SK-N-SH (cell line): ENCODE results near the gene SLX4IP. TPM values are rescaled to one million over a fixed set of nuclear protein-coding genes. Genes with fewer than 3 reads are reported as not detected.

ENCODE experiments used
- CTCF ChIA-PET: fragments of 300-600, 350-600 bp; formaldehyde crosslinking; extraction: SDS; loops from one replicate; lab custom pipeline; 2021; lab: Yijun Ruan, JAX
- POLR2A ChIA-PET: fragments of 350-600 bp; sonication (Branson Sonifier 250); formaldehyde crosslinking; extraction: SDS; loops from one replicate; lab custom pipeline; 2020; ENCODE audit warnings: antibody characterized with exemption, inconsistent platforms; lab: Yijun Ruan, JAX
- DNase-seq: peaks from one replicate; pipeline ENCODE4 v3.0.0; 2012
- H2AFZ ChIP-seq: fragments of 200-600 bp; sonication (generic); 2 replicates; pipeline ENCODE4 v1.8.1; 2016; ENCODE audit warnings: antibody characterized with exemption, mild to moderate bottlenecking, low read depth
- H3F3A ChIP-seq: fragments of 200-600 bp; sonication (generic); replicated peaks from 2 replicates; pipeline ENCODE3; 2016; ENCODE audit warnings: antibody characterized with exemption, mild to moderate bottlenecking; ENCODE audit not compliant: insufficient read depth
- H3K27ac ChIP-seq, 2 experiments: fragments of 200-500 bp in 1 of 2; fragments of 200-600 bp in 1 of 2; sonication (Bioruptor generic) in 1 of 2; sonication (generic), shearing (Covaris generic) in 1 of 2; 2 replicates each; pipeline versions ENCODE4 v1.5.1 to v1.6.1; 2014 to 2016; ENCODE audit warnings: low read depth in 2 of 2, inconsistent platforms in 1 of 2, low read length in 1 of 2, mild to moderate bottlenecking in 1 of 2, mixed read lengths in 1 of 2
- H3K27me3 ChIP-seq: fragments of 200-600 bp; sonication (generic), shearing (Covaris generic); 2 replicates; pipeline ENCODE4 v1.6.1; 2016; ENCODE audit warnings: mixed run types; ENCODE audit not compliant: insufficient read depth
- H3K36me3 ChIP-seq, 2 experiments: fragments of 200-500 bp in 1 of 2; fragments of 200-600 bp in 1 of 2; sonication (Bioruptor generic) in 1 of 2; sonication (generic) in 1 of 2; replicated peaks in 1 of 2; 2 replicates each; pipeline versions ENCODE3 to v1.5.1; 2014 to 2016; ENCODE audit warnings: low read length in 1 of 2, mild to moderate bottlenecking in 1 of 2; ENCODE audit not compliant: insufficient read depth in 2 of 2, control insufficient read depth in 1 of 2
- H3K4me1 ChIP-seq, 2 experiments: fragments of 200-500 bp in 1 of 2; fragments of 200-600 bp in 1 of 2; sonication (Bioruptor generic) in 1 of 2; sonication (generic), shearing (Covaris generic) in 1 of 2; 2 replicates each; pipeline versions ENCODE4 v1.5.1 to v1.6.1; 2014 to 2016; ENCODE audit warnings: low read depth in 1 of 2, low read length in 1 of 2, mixed run types in 1 of 2; ENCODE audit not compliant: insufficient read depth in 2 of 2, control insufficient read depth in 1 of 2
- H3K4me2 ChIP-seq: fragments of 200-600 bp; sonication (generic), shearing (Covaris generic); 2 replicates; pipeline ENCODE4 v1.6.1; 2017; ENCODE audit warnings: mixed run types
- H3K4me3 ChIP-seq, 2 experiments: fragments of 200-500 bp in 1 of 2; fragments of 200-600 bp in 1 of 2; sonication (Bioruptor generic) in 1 of 2; sonication (generic), shearing (Covaris generic) in 1 of 2; 2 replicates each; pipeline versions ENCODE4 v1.5.1 to v1.8.1; 2014 to 2016; ENCODE audit warnings: low read depth in 2 of 2, inconsistent platforms in 1 of 2, low read length in 1 of 2, mild to moderate bottlenecking in 1 of 2, mixed read lengths in 1 of 2, moderate library complexity in 1 of 2
- H3K79me2 ChIP-seq: fragments of 200-600 bp; sonication (generic); 2 replicates; pipeline ENCODE4 v1.8.1; 2017; ENCODE audit warnings: mild to moderate bottlenecking; ENCODE audit not compliant: insufficient read depth
- H3K9ac ChIP-seq: fragments of 200-600 bp; sonication (generic); 2 replicates; pipeline ENCODE4 v1.6.1; 2017; ENCODE audit warnings: mixed run types
- H3K9me2 ChIP-seq: fragments of 200-600 bp; sonication (generic); 2 replicates; pipeline ENCODE4 v1.6.1; 2017; ENCODE audit warnings: mixed run types
- H3K9me3 ChIP-seq: fragments of 200-600 bp; sonication (generic); 2 replicates; pipeline ENCODE4 v1.6.1; 2017; ENCODE audit warnings: mixed run types, mild to moderate bottlenecking, moderate library complexity
- H4K20me1 ChIP-seq: fragments of 200-600 bp; sonication (generic); 2 replicates; pipeline ENCODE4 v1.6.1; 2017; ENCODE audit warnings: mild to moderate bottlenecking, mixed run types; ENCODE audit not compliant: insufficient read depth
- ELF1 ChIP-seq: IDR thresholded peaks from 2 replicates; pipeline ENCODE4 v1.4.0; 2012
- EZH2phosphoT487 ChIP-seq: fragments of 200-600 bp; sonication (generic); IDR thresholded peaks from 2 replicates; pipeline ENCODE4 v1.6.1; 2017; ENCODE audit warnings: low read depth, mixed run types, mild to moderate bottlenecking, antibody characterized with exemption, moderate library complexity, borderline replicate concordance
- FOSL2 ChIP-seq: IDR thresholded peaks from 2 replicates; pipeline ENCODE4 v1.4.0; 2012; ENCODE audit warnings: low read depth, mild to moderate bottlenecking, moderate library complexity, borderline replicate concordance
- GABPA ChIP-seq: IDR thresholded peaks from 2 replicates; pipeline ENCODE4 v1.4.0; 2012; ENCODE audit warnings: low read depth, mild to moderate bottlenecking
- NRF1 ChIP-seq: IDR thresholded peaks from 2 replicates; pipeline ENCODE4 v1.6.1; 2012; ENCODE audit warnings: low read depth, mild to moderate bottlenecking, low read length
- POLR2AphosphoS5 ChIP-seq: IDR thresholded peaks from 2 replicates; pipeline ENCODE4 v1.6.1; 2012; ENCODE audit warnings: low read depth, low read length
- RCOR1 ChIP-seq: fragments of 150-350 bp; IDR thresholded peaks from 2 replicates; pipeline ENCODE4 v1.6.1; 2017; ENCODE audit warnings: antibody characterized with exemption, low read length
- RFX5 ChIP-seq: IDR thresholded peaks from 2 replicates; pipeline ENCODE4 v1.6.1; 2012; ENCODE audit warnings: mild to moderate bottlenecking, improper control_type of control experiment, low read length
- SMC3 ChIP-seq: IDR thresholded peaks from 2 replicates; pipeline ENCODE4 v1.6.1; 2012; ENCODE audit warnings: low read depth, low read length, improper control_type of control experiment
- TEAD4 ChIP-seq: IDR thresholded peaks from 2 replicates; pipeline ENCODE4 v1.4.0; 2012; ENCODE audit warnings: mild to moderate bottlenecking, borderline replicate concordance; ENCODE audit not compliant: insufficient read depth
- ZBTB33 ChIP-seq: IDR thresholded peaks from 2 replicates; pipeline ENCODE4 v1.4.0; 2012; ENCODE audit warnings: low read depth, borderline replicate concordance
- WGBS: methylation state at CpG from one replicate; pipeline ENCODE4 v1.1.6; 2017; ENCODE audit warnings: low lambda C conversion rate; 5-methylcytosine and 5-hydroxymethylcytosine counted together
- polyA plus RNA-seq, 3 experiments: library from polyadenylated mRNA; depleted of rRNA; stranded (reverse); fragments of >200 nt; gene quantifications; 2 replicates each; pipeline ENCODE4 v1.2.3, GENCODE V29; 2012
- TF ChIP-seq, protein P1 (sequence below): IDR thresholded peaks from 2 replicates; pipeline ENCODE4 v1.4.0; 2012; ENCODE audit warnings: low read depth
- TF ChIP-seq, protein P2 (sequence below): IDR thresholded peaks from 2 replicates; pipeline ENCODE4 v1.6.1; 2012; ENCODE audit warnings: mild to moderate bottlenecking, low read depth, low read length, moderate library complexity
- TF ChIP-seq, protein P3 (sequence below): IDR thresholded peaks from 2 replicates; pipeline ENCODE4 v1.4.0; 2012; ENCODE audit warnings: low read depth, borderline replicate concordance
- TF ChIP-seq, protein P4 (sequence below): IDR thresholded peaks from 2 replicates; pipeline ENCODE4; 2012
- TF ChIP-seq, protein P5 (sequence below): fragments of 200-600 bp; sonication (generic); IDR thresholded peaks from 2 replicates; pipeline ENCODE4 v1.6.1; 2017; ENCODE audit warnings: antibody characterized with exemption, mild to moderate bottlenecking, moderate library complexity

The SLX4IP gene
- polyA plus RNA-seq, 1 of the 3 experiments (the other 2 are of a cell fraction) = 1.3 TPM

GRCh38 chr20:10563935-10564492 is 128.9 kb downstream of the SLX4IP start:
- H3F3A ChIP-seq = peaks cover 7% of the 10 kb centered on the region
- no peak for TF ChIP-seq RCOR1
- TF ChIP-seq GABPA = no peak
- no peaks in the 10 kb centered on the region for H3K27me3 ChIP-seq
- no peaks in the 10 kb centered on the region for H3K79me2 ChIP-seq
- no peak overlapping the region for H2AFZ ChIP-seq
- no peak overlapping the region for H3K4me3 ChIP-seq
- H4K20me1 ChIP-seq = no peaks in the 10 kb centered on the region
- no peak overlapping the region for H3K27ac ChIP-seq
- no peaks in the 10 kb centered on the region for H3K36me3 ChIP-seq
- H3K4me1 ChIP-seq = peaks cover 0 to 7% of the 10 kb centered on the region in 2 experiments
- H3K9ac ChIP-seq = no peak overlapping the region
- H3K9me2 ChIP-seq = no peaks in the 10 kb centered on the region
- ChIA-PET POLR2A (no interaction called here), CTCF (interaction anchor here (0.6 to 1.0 kb wide), 2 partner anchors 87 to 160 kb away, joined by 3 read pairs; no protein-coding TSS in a partner anchor)
- 92% methylated on average over 3 of the region's 3 CpGs for WGBS
- H3K4me2 ChIP-seq = no peak overlapping the region
- H3K9me3 ChIP-seq = no peaks in the 10 kb centered on the region
- no peak for DNase-seq

DNA sequence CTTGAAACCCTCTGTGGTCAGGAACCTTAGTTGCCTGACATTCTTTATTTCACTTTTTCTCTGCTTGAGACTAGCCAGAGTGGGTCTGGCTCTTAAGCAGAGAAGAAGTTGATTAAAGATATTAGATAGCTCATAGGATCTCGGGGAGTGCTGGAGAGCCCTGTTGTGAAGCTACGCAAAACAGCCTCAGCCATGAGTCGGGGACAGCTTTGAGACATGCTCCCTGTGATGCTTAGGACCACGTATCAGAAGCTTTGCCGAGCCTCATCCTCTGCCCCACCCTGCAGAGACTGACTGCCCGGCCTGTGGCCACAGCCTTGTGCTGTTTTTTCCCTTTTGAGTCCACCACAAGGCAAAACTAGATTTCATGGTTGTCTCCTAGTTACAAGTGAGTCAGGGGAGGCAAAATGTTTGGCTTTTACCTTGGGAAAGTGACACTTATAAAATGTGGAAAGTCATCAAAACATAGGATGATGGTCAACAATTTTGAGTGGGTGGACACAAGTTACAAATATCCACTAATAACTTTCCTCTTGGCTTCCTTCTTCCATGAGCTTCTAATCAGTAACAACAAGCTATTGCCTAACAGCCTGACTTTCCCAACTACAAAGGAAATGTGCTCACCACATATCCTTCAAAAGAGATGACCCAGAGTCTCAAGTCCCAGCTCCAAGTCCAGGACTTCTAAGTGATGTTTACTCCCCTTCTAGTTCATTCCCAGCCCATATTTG is 130.3 kb downstream of the SLX4IP start:
- no peak overlapping the region for H3K9ac ChIP-seq
- no peak overlapping the region for H2AFZ ChIP-seq
- no peak overlapping the region for H3K4me2 ChIP-seq
- H3K9me2 ChIP-seq = no peaks in the 10 kb centered on the region
- H3K36me3 ChIP-seq = no peaks in the 10 kb centered on the region
- no peak overlapping the region for H3K4me3 ChIP-seq
- H4K20me1 ChIP-seq = no peaks in the 10 kb centered on the region
- no peaks in the 10 kb centered on the region for H3K79me2 ChIP-seq
- ChIA-PET POLR2A (no interaction called here), CTCF (interaction anchor here (1.4 kb wide), 1 partner anchor 8 kb away, joined by 3 read pairs; no protein-coding TSS in a partner anchor)
- H3K27ac ChIP-seq = 0 out of 4 replicates have a peak overlapping the region, but pooled peaks of 1 of the 2 experiments have one; percentile 8
- no peak for DNase-seq
- 80% methylated on average over 6 of the region's 6 CpGs for WGBS
- no peaks in the 10 kb centered on the region for H3K27me3 ChIP-seq
- H3K4me1 ChIP-seq = no peaks in the 10 kb centered on the region; a peak in 2 of 4 replicates
- H3K9me3 ChIP-seq = no peaks in the 10 kb centered on the region
- H3F3A ChIP-seq = no peaks in the 10 kb centered on the region
- TF ChIP-seq EZH2phosphoT487 = no peak
- TF ChIP-seq POLR2AphosphoS5 = no peak
- TF ChIP-seq, protein P1, sequence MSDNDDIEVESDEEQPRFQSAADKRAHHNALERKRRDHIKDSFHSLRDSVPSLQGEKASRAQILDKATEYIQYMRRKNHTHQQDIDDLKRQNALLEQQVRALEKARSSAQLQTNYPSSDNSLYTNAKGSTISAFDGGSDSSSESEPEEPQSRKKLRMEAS = no peak
- no peak for TF ChIP-seq FOSL2
- no peak for TF ChIP-seq ZBTB33
- TF ChIP-seq, protein P2, sequence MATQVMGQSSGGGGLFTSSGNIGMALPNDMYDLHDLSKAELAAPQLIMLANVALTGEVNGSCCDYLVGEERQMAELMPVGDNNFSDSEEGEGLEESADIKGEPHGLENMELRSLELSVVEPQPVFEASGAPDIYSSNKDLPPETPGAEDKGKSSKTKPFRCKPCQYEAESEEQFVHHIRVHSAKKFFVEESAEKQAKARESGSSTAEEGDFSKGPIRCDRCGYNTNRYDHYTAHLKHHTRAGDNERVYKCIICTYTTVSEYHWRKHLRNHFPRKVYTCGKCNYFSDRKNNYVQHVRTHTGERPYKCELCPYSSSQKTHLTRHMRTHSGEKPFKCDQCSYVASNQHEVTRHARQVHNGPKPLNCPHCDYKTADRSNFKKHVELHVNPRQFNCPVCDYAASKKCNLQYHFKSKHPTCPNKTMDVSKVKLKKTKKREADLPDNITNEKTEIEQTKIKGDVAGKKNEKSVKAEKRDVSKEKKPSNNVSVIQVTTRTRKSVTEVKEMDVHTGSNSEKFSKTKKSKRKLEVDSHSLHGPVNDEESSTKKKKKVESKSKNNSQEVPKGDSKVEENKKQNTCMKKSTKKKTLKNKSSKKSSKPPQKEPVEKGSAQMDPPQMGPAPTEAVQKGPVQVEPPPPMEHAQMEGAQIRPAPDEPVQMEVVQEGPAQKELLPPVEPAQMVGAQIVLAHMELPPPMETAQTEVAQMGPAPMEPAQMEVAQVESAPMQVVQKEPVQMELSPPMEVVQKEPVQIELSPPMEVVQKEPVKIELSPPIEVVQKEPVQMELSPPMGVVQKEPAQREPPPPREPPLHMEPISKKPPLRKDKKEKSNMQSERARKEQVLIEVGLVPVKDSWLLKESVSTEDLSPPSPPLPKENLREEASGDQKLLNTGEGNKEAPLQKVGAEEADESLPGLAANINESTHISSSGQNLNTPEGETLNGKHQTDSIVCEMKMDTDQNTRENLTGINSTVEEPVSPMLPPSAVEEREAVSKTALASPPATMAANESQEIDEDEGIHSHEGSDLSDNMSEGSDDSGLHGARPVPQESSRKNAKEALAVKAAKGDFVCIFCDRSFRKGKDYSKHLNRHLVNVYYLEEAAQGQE = no peak
- TF ChIP-seq SMC3 = no peak
- TF ChIP-seq, protein P3, sequence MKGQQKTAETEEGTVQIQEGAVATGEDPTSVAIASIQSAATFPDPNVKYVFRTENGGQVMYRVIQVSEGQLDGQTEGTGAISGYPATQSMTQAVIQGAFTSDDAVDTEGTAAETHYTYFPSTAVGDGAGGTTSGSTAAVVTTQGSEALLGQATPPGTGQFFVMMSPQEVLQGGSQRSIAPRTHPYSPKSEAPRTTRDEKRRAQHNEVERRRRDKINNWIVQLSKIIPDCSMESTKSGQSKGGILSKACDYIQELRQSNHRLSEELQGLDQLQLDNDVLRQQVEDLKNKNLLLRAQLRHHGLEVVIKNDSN = no peak
- no peak for TF ChIP-seq RFX5
- TF ChIP-seq, protein P4, sequence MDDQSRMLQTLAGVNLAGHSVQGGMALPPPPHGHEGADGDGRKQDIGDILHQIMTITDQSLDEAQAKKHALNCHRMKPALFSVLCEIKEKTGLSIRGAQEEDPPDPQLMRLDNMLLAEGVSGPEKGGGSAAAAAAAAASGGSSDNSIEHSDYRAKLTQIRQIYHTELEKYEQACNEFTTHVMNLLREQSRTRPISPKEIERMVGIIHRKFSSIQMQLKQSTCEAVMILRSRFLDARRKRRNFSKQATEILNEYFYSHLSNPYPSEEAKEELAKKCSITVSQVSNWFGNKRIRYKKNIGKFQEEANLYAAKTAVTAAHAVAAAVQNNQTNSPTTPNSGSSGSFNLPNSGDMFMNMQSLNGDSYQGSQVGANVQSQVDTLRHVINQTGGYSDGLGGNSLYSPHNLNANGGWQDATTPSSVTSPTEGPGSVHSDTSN = no peak
- no peak for TF ChIP-seq TEAD4
- TF ChIP-seq NRF1 = no peak
- TF ChIP-seq, protein P5, sequence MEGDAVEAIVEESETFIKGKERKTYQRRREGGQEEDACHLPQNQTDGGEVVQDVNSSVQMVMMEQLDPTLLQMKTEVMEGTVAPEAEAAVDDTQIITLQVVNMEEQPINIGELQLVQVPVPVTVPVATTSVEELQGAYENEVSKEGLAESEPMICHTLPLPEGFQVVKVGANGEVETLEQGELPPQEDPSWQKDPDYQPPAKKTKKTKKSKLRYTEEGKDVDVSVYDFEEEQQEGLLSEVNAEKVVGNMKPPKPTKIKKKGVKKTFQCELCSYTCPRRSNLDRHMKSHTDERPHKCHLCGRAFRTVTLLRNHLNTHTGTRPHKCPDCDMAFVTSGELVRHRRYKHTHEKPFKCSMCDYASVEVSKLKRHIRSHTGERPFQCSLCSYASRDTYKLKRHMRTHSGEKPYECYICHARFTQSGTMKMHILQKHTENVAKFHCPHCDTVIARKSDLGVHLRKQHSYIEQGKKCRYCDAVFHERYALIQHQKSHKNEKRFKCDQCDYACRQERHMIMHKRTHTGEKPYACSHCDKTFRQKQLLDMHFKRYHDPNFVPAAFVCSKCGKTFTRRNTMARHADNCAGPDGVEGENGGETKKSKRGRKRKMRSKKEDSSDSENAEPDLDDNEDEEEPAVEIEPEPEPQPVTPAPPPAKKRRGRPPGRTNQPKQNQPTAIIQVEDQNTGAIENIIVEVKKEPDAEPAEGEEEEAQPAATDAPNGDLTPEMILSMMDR = no peak
- no peak for TF ChIP-seq ELF1
